K562 (cell line): ENCODE data around the gene SLC24A4. TPM values are rescaled to one million over a fixed set of nuclear protein-coding genes. Genes with fewer than 3 reads are reported as not detected.

Experiments used
- BMI1 ChIP-seq: fragments of 150-350 bp; IDR thresholded peaks from 2 replicates; pipeline ENCODE4 v1.6.1; 2014; ENCODE audit warnings: low read length
- GABPB1 ChIP-seq: sonication (generic); formaldehyde crosslinking; IDR thresholded peaks from 2 replicates; pipeline ENCODE4 v1.8.0; 2022; ENCODE audit warnings: mild to moderate bottlenecking, missing genetic modification reagents
- HMGXB4 ChIP-seq: sonication (generic); formaldehyde crosslinking; IDR thresholded peaks from 2 replicates; pipeline ENCODE4 v1.8.1; 2023; ENCODE audit warnings: mild to moderate bottlenecking, missing genetic modification reagents
- SP1 ChIP-seq: sonication (generic); formaldehyde crosslinking; IDR thresholded peaks from 2 replicates; pipeline ENCODE4 v1.8.1; 2022; ENCODE audit warnings: mild to moderate bottlenecking, missing genetic modification reagents
- USF1 ChIP-seq: sonication (generic); formaldehyde crosslinking; IDR thresholded peaks from 2 replicates; pipeline ENCODE4 v1.9.0; 2022; ENCODE audit warnings: mild to moderate bottlenecking, missing genetic modification reagents
- ZFX ChIP-seq: sonication (generic); formaldehyde crosslinking; IDR thresholded peaks from 2 replicates; pipeline ENCODE4 v1.8.0; 2022; ENCODE audit warnings: mild to moderate bottlenecking, missing genetic modification reagents, moderate library complexity
- ZNF253 ChIP-seq: fragments of 250-450 bp; sonication (Bioruptor Pico); conservative IDR thresholded peaks from 2 replicates; pipeline ENCODE4 v1.6.1; 2021; ENCODE audit warnings: mild to moderate bottlenecking
- ZNF583 ChIP-seq: fragments of 250-450 bp; sonication (Bioruptor Pico); IDR thresholded peaks from 2 replicates; pipeline ENCODE4 v1.4.0; 2020
- polyA plus RNA-seq, 8 experiments: library from polyadenylated mRNA; depleted of rRNA in 4 of 8; stranded (reverse) in 5 of 8; unstranded in 3 of 8; fragments of >200 nt; fragmentation: Nextera tagmentation in 2 of 8; fragmentation: Illumina TruSeq in 1 of 8; extraction: Ambion mirVana in 2 of 8; extraction: Trizol in 1 of 8; gene quantifications; 2 replicates each; pipeline versions ENCODE4 v1.2.1 to v1.2.3, GENCODE V29; 2011 to 2014; ENCODE audit warnings: inconsistent platforms in 1 of 8, missing spikeins in 1 of 8
- total RNA-seq, 7 experiments: library from RNA; depleted of rRNA in 6 of 7; stranded (reverse); fragments of >200 nt in 6 of 7; fragmentation: Illumina TruSeq in 2 of 7; extraction: Trizol in 2 of 7; gene quantifications; 2 replicates each; pipeline versions ENCODE4 v1.2.1 to v1.2.3, GENCODE V29; 2011 to 2021; ENCODE audit warnings: low replicate concordance in 1 of 7

Gene SLC24A4
- total and polyA plus RNA-seq, 9 of the 15 experiments (the other 6 are each of a cell fraction or from before 2014, with no cell fraction given), result not detected

- no peak for TF ChIP-seq GABPB1 (CRISPR knock-in tag)
- no peak for TF ChIP-seq SP1 (CRISPR knock-in tag)
- TF ChIP-seq USF1, result no peak
- no peak for TF ChIP-seq BMI1
- TF ChIP-seq ZNF583 (CRISPR knock-in tag), result no peak
- no peak for TF ChIP-seq ZNF253 (CRISPR knock-in tag)
- no peak for TF ChIP-seq HMGXB4 (CRISPR knock-in tag)
- TF ChIP-seq ZFX (CRISPR knock-in tag), result no peak
Observed at GRCh38 chr14:92449404-92450181, 126.6 kb downstream of the SLC24A4 start (continued).
